Glutamatergic neuron (in vitro differentiated cells): ENCODE results near the gene NFASC. TPM values are rescaled to one million over a fixed set of nuclear protein-coding genes. Genes with fewer than 3 reads are reported as not detected.

Experiments
- DNase-seq: peaks from one replicate; pipeline ENCODE4 v3.0.0; 2022
- H3K27ac Mint-ChIP-seq: one replicate; pipeline ENCODE4 v1.8.0; 2020; ENCODE audit warnings: mild to moderate bottlenecking, mixed read lengths, inconsistent platforms; ENCODE audit not compliant: unreplicated experiment
- H3K27me3 Mint-ChIP-seq: one replicate; pipeline ENCODE4 v1.8.0; 2020; ENCODE audit warnings: mild to moderate bottlenecking, moderate library complexity, mixed read lengths, inconsistent platforms; ENCODE audit not compliant: unreplicated experiment
- H3K36me3 Mint-ChIP-seq: one replicate; pipeline ENCODE4 v1.8.0; 2020; ENCODE audit warnings: mild to moderate bottlenecking, mixed read lengths, inconsistent platforms; ENCODE audit not compliant: unreplicated experiment
- H3K4me1 Mint-ChIP-seq: one replicate; pipeline ENCODE4 v1.8.0; 2020; ENCODE audit warnings: mild to moderate bottlenecking, low read depth, mixed read lengths, inconsistent platforms; ENCODE audit not compliant: unreplicated experiment
- H3K4me3 Mint-ChIP-seq: one replicate; pipeline ENCODE4 v1.8.0; 2020; ENCODE audit warnings: mild to moderate bottlenecking, mixed read lengths, inconsistent platforms; ENCODE audit not compliant: unreplicated experiment
- H3K9me3 Mint-ChIP-seq: one replicate; pipeline ENCODE4 v1.8.0; 2020; ENCODE audit warnings: mild to moderate bottlenecking, moderate library complexity, mixed read lengths, inconsistent platforms; ENCODE audit not compliant: unreplicated experiment
- CTCF ChIP-seq: fragments of 200-600 bp; sonication (generic); IDR thresholded peaks from one replicate; pipeline ENCODE4 v1.5.0; 2021; ENCODE audit not compliant: partially characterized antibody, unreplicated experiment
- total RNA-seq: library from RNA; stranded (reverse); fragmentation: NEBNext Ultra II Directional; extraction: Animal tissue kit (Norgen Biotek cat#: 25700); gene quantifications from one replicate; pipeline ENCODE4 v1.2.1, GENCODE V29; 2021; ENCODE audit not compliant: unreplicated experiment

Gene NFASC
- total RNA-seq, 1 donor from 2014 or later, result 301 TPM

- peaks cover under 1% of the 10 kb centered on the region for H3K4me1 Mint-ChIP-seq
- peaks cover 5% of the 10 kb centered on the region for H3K36me3 Mint-ChIP-seq
- TF ChIP-seq CTCF, result no peak
- peaks cover 9% of the 10 kb centered on the region for H3K27me3 Mint-ChIP-seq
- H3K27ac Mint-ChIP-seq, result no peak overlapping the region
- no peak for DNase-seq
- no peak overlapping the region for H3K4me3 Mint-ChIP-seq
- H3K9me3 Mint-ChIP-seq, result peaks cover 4% of the 10 kb centered on the region
These were observed 196.4 kb downstream of the NFASC start for GRCh38 chr1:205067031-205067430.

GRCh38 chr1:205068001-205068400, 197.3 kb downstream of the NFASC start:
- no peak for TF ChIP-seq CTCF
- Mint-ChIP-seq H3K36me3 (peaks cover 5% of the 10 kb centered on the region), H3K27me3 (peaks cover 9% of the 10 kb centered on the region), H3K4me1 (no peaks in the 10 kb centered on the region), H3K27ac (no peak overlapping the region), H3K4me3 (no peak overlapping the region), H3K9me3 (peaks cover 4% of the 10 kb centered on the region)
- no peak for DNase-seq

GRCh38 chr1:205068457-205069040, 197.9 kb downstream of the NFASC start:
- Mint-ChIP-seq H3K4me1 (no peaks in the 10 kb centered on the region), H3K27ac (no peak overlapping the region), H3K27me3 (peaks cover 9% of the 10 kb centered on the region), H3K36me3 (peaks cover 4% of the 10 kb centered on the region), H3K9me3 (peaks cover 4% of the 10 kb centered on the region), H3K4me3 (no peak overlapping the region)
- no peak for DNase-seq
- no peak for TF ChIP-seq CTCF

GRCh38 chr1:205069371-205070125, 198.9 kb downstream of the NFASC start:
- no peak for DNase-seq
- no peak for TF ChIP-seq CTCF

GRCh38 chr1:205071028-205071409, 200.4 kb downstream of the NFASC start:
- Mint-ChIP-seq H3K9me3 (peaks cover 4% of the 10 kb centered on the region), H3K27me3 (peaks cover 7% of the 10 kb centered on the region), H3K27ac (no peak overlapping the region), H3K4me1 (no peaks in the 10 kb centered on the region), H3K4me3 (no peak overlapping the region), H3K36me3 (no peaks in the 10 kb centered on the region)
- TF ChIP-seq CTCF, result no peak
- DNase-seq, result no peak

More at GRCh38 chr1:205069371-205070125, 198.9 kb downstream of the NFASC start:
- peaks cover 11% of the 10 kb centered on the region for H3K27me3 Mint-ChIP-seq
- no peaks in the 10 kb centered on the region for H3K36me3 Mint-ChIP-seq
- H3K27ac Mint-ChIP-seq, result no peak overlapping the region
- H3K4me1 Mint-ChIP-seq, result no peaks in the 10 kb centered on the region
- no peak overlapping the region for H3K4me3 Mint-ChIP-seq
- peaks cover 4% of the 10 kb centered on the region for H3K9me3 Mint-ChIP-seq
